Neural cell (in vitro differentiated cells): ENCODE results near the gene DIP2C.

Experiments
- EP300 ChIP-seq: fragments of 450-650 bp; conservative IDR thresholded peaks from 2 replicates; pipeline ENCODE4 v1.6.1; 2014; ENCODE audit warnings: antibody characterized with exemption, mild to moderate bottlenecking, moderate library complexity; ENCODE audit not compliant: poor library complexity, severe bottlenecking
- EZH2 ChIP-seq: fragments of 200-600, 300-800 bp; shearing (Covaris generic), sonication (generic); IDR thresholded peaks from 2 replicates; pipeline ENCODE4 v1.6.1; 2014; ENCODE audit warnings: antibody characterized with exemption, low read length, borderline replicate concordance, mild to moderate bottlenecking; ENCODE audit not compliant: insufficient read depth, poor library complexity, severe bottlenecking
- POLR2AphosphoS5 ChIP-seq: IDR thresholded peaks from 2 replicates; pipeline ENCODE4 v1.6.1; 2012
- RAD21 ChIP-seq: fragments of 450-650 bp; conservative IDR thresholded peaks from 2 replicates; pipeline ENCODE4 v1.6.1; 2014; ENCODE audit warnings: antibody characterized with exemption, mild to moderate bottlenecking, moderate library complexity
- REST ChIP-seq: IDR thresholded peaks from 2 replicates; pipeline ENCODE4 v1.6.1; 2012; ENCODE audit warnings: borderline replicate concordance
- SMC3 ChIP-seq: fragments of 450-650 bp; conservative IDR thresholded peaks from 2 replicates; pipeline ENCODE4 v1.6.1; 2014; ENCODE audit warnings: antibody characterized with exemption, mild to moderate bottlenecking, moderate library complexity; ENCODE audit not compliant: poor library complexity
- TAF1 ChIP-seq: IDR thresholded peaks from 2 replicates; pipeline ENCODE4 v1.6.1; 2012; ENCODE audit warnings: low read depth
- TF ChIP-seq, protein P1 (sequence below): fragments of 450-650 bp; IDR thresholded peaks from 2 replicates; pipeline ENCODE4 v1.5.1; 2014; ENCODE audit warnings: antibody characterized with exemption, mild to moderate bottlenecking, moderate library complexity; ENCODE audit not compliant: poor library complexity, severe bottlenecking

- TF ChIP-seq EZH2: no peak
- TF ChIP-seq, protein P1, sequence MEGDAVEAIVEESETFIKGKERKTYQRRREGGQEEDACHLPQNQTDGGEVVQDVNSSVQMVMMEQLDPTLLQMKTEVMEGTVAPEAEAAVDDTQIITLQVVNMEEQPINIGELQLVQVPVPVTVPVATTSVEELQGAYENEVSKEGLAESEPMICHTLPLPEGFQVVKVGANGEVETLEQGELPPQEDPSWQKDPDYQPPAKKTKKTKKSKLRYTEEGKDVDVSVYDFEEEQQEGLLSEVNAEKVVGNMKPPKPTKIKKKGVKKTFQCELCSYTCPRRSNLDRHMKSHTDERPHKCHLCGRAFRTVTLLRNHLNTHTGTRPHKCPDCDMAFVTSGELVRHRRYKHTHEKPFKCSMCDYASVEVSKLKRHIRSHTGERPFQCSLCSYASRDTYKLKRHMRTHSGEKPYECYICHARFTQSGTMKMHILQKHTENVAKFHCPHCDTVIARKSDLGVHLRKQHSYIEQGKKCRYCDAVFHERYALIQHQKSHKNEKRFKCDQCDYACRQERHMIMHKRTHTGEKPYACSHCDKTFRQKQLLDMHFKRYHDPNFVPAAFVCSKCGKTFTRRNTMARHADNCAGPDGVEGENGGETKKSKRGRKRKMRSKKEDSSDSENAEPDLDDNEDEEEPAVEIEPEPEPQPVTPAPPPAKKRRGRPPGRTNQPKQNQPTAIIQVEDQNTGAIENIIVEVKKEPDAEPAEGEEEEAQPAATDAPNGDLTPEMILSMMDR: no peak
- no peak for TF ChIP-seq POLR2AphosphoS5
- no peak for TF ChIP-seq RAD21
- TF ChIP-seq EP300: no peak
- no peak for TF ChIP-seq TAF1
- no peak for TF ChIP-seq REST
- TF ChIP-seq SMC3: no peak
Measured at GRCh38 chr10:590721-591120, 98.7 kb downstream of the DIP2C start.
